HL-60 (cell line): ENCODE data around the gene PTPRN.
"Not testable (repeated sequence)": the region's sequence is repeated elsewhere in the genome, so short reads cannot be mapped to it uniquely, and the experiment has no call there.

Experiments used
- DNase-seq, 2 experiments: peaks; one replicate each; pipeline ENCODE4 v3.0.0-alpha.2; 2010 to 2020; ENCODE audit warnings: low read depth in 1 of 2, low spot score in 1 of 2
- H3K27ac ChIP-seq: fragments of 250-450 bp; sonication (Bioruptor Pico); replicated peaks from 2 replicates; pipeline ENCODE4 v1.5.1; 2020; ENCODE audit warnings: mild to moderate bottlenecking, moderate library complexity
- H3K27me3 ChIP-seq: fragments of 250-450 bp; sonication (Bioruptor Pico); 2 replicates; pipeline ENCODE4 v1.5.1; 2021; ENCODE audit warnings: mild to moderate bottlenecking, moderate library complexity; ENCODE audit not compliant: insufficient read depth, poor library complexity, severe bottlenecking
- H3K4me3 ChIP-seq: replicated peaks from 2 replicates; pipeline ENCODE4 v1.5.1; 2011; ENCODE audit warnings: mild to moderate bottlenecking, control low read depth, low read length; ENCODE audit not compliant: insufficient read depth
- GABPA ChIP-seq: IDR thresholded peaks from 2 replicates; pipeline ENCODE4 v1.6.1; 2012; ENCODE audit warnings: low read depth
- POLR2AphosphoS5 ChIP-seq: IDR thresholded peaks from 2 replicates; pipeline ENCODE4 v1.6.1; 2012; ENCODE audit warnings: low read depth
- SPI1 ChIP-seq: IDR thresholded peaks from 2 replicates; pipeline ENCODE4 v1.6.1; 2012; ENCODE audit warnings: low read depth, mild to moderate bottlenecking, borderline replicate concordance
- TF ChIP-seq, protein P1 (sequence below): IDR thresholded peaks from one replicate; pipeline ENCODE4 v1.5.1; 2011; ENCODE audit warnings: low read length, control low read depth, inconsistent platforms; ENCODE audit not compliant: insufficient read depth
- TF ChIP-seq, protein P2 (sequence below): IDR thresholded peaks from 2 replicates; pipeline ENCODE4 v1.6.1; 2012; ENCODE audit warnings: low read depth; ENCODE audit not compliant: insufficient replicate concordance

PTPRN gene

DNA sequence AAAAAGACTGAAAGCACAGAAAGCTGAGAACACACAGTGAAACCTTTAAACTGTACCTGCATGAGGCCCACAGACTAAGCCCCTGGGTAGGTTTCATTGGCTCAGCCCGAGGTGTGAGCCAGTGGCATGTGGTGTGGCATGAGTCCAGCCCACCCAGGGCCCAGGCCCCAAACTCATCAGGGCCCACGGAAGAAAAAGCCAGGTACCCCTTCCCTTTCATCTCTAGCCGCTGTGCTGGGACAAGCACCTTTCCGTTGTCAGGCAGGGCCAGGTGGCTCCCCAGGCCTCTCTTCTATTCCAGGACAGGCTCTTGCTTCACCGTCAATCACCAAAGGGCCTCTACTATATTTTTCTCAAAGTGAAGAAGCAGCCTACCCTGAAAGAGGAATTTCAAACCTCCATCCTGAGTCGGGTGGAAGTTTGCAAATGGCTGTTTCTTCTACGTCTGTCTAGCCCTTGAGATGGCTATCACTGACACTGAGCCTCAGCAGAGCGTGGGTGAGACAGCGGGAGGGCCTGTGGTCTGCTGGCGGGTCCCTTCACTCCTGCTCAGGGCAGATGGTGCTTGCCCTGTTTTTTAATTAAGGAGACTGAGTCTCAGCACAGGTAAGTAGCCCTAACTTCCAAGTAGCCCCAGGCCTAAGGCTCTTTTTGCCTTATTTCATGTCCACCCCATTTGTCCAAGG, 21.5 kb downstream of the PTPRN start:
- peaks cover 5% of the 10 kb centered on the region for H3K27me3 ChIP-seq
- no peak overlapping the region for H3K4me3 ChIP-seq
- no peak for DNase-seq
- H3K27ac ChIP-seq, result no peak overlapping the region
- TF ChIP-seq, protein P1, sequence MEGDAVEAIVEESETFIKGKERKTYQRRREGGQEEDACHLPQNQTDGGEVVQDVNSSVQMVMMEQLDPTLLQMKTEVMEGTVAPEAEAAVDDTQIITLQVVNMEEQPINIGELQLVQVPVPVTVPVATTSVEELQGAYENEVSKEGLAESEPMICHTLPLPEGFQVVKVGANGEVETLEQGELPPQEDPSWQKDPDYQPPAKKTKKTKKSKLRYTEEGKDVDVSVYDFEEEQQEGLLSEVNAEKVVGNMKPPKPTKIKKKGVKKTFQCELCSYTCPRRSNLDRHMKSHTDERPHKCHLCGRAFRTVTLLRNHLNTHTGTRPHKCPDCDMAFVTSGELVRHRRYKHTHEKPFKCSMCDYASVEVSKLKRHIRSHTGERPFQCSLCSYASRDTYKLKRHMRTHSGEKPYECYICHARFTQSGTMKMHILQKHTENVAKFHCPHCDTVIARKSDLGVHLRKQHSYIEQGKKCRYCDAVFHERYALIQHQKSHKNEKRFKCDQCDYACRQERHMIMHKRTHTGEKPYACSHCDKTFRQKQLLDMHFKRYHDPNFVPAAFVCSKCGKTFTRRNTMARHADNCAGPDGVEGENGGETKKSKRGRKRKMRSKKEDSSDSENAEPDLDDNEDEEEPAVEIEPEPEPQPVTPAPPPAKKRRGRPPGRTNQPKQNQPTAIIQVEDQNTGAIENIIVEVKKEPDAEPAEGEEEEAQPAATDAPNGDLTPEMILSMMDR, result no peak
- no peak for TF ChIP-seq GABPA
- TF ChIP-seq POLR2AphosphoS5, result no peak
- TF ChIP-seq SPI1, result no peak
- TF ChIP-seq, protein P2, sequence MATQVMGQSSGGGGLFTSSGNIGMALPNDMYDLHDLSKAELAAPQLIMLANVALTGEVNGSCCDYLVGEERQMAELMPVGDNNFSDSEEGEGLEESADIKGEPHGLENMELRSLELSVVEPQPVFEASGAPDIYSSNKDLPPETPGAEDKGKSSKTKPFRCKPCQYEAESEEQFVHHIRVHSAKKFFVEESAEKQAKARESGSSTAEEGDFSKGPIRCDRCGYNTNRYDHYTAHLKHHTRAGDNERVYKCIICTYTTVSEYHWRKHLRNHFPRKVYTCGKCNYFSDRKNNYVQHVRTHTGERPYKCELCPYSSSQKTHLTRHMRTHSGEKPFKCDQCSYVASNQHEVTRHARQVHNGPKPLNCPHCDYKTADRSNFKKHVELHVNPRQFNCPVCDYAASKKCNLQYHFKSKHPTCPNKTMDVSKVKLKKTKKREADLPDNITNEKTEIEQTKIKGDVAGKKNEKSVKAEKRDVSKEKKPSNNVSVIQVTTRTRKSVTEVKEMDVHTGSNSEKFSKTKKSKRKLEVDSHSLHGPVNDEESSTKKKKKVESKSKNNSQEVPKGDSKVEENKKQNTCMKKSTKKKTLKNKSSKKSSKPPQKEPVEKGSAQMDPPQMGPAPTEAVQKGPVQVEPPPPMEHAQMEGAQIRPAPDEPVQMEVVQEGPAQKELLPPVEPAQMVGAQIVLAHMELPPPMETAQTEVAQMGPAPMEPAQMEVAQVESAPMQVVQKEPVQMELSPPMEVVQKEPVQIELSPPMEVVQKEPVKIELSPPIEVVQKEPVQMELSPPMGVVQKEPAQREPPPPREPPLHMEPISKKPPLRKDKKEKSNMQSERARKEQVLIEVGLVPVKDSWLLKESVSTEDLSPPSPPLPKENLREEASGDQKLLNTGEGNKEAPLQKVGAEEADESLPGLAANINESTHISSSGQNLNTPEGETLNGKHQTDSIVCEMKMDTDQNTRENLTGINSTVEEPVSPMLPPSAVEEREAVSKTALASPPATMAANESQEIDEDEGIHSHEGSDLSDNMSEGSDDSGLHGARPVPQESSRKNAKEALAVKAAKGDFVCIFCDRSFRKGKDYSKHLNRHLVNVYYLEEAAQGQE, result no peak

DNA sequence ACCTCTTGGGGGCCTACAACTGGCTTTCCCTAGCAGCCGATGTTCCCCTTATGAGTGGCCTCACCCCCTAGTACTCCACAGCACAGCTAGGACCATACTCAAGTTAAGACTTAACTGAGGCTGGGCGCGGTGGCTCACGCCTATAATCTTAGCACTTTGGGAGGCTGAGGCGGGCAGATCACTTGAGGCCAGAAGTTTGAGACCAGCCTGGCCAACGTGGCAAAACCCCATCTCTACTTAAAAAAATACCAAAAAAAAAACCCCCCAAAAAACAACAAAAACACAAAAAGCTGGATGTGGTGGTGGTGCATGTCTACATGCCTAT, 22.1 kb downstream of the PTPRN start:
- not testable (repeated sequence) for H3K27me3 ChIP-seq, H3K4me3 ChIP-seq, H3K27ac ChIP-seq, DNase-seq

DNA sequence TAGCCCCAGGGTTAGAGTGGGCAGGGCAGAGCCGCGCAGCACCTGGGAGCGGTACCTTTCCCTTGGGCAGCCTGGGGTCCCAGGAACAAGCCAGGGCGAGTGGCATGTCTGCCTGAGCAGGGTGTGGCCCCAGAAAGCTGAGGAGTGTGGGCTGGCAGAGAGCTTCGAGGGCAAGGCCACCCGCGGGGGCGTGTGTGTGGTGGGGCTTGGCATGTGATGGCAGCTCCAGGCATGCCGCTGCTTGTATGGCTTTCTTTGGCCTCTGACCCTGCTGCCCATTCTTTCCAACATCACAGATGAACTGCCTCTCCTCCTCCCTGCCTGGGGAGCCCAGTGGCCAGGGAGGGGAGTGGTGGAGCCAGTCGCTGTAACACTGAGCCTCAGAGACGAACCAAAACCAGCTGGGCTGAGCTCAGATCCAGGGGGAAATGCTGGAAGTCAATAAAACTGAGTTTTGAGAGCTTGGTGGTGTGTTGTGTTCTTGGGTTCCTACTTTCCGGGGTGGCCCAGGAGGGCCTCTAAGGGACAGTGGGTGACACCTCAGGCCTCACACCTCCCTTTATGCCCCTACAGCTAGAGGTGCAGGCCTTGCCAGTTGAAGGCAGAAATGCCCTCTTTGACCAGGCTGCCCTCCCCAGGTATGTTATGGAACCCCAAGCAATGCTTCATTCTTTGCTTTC, 22.6 kb downstream of the PTPRN start:
- no peak for DNase-seq
- Histone ChIP-seq H3K27ac (no peak overlapping the region), H3K4me3 (no peak overlapping the region), H3K27me3 (peaks cover 5% of the 10 kb centered on the region)
- TF ChIP-seq SPI1, result no peak
- TF ChIP-seq, protein P2, result no peak
- no peak for TF ChIP-seq POLR2AphosphoS5

DNA sequence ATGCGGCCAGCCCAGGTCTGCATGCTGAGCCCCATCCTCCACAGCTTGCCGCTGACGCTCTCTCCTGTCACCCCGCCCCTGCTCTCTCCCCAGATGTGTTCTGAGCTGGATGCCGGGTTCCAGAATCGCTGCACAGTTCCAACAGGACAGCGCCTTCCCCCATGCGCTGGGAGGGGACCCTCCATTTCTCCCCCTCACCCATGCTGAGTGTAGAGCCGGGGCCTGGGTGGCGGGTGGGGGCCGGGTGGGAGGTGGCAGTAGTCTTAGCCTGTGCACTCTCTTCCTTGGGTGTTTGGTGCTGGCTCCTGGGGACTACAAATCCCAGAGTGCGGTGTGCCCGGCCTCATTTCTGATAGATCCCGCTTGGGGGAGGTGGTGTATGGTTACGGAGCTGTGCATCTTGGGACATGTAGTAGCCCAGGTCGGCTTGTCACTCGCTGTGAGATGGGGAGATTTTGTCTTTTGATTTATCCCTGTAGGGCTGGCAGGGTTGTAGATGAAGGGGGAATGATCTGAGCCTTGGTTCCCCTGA, 23.2 kb downstream of the PTPRN start:
- TF ChIP-seq SPI1 (no peak), POLR2AphosphoS5 (no peak), GABPA (no peak)
- TF ChIP-seq, protein P1, result no peak
- TF ChIP-seq, protein P2, result no peak
- H3K27me3 ChIP-seq, result no peaks in the 10 kb centered on the region
- H3K27ac ChIP-seq, result no peak overlapping the region
- no peak overlapping the region for H3K4me3 ChIP-seq
- DNase-seq, result no peak
